Activated CD8-positive, alpha-beta memory T cell treated with anti-CD3 and anti-CD28 coated beads for 24 hours (primary cell): ENCODE results near the gene SFMBT1.

Experiments
- DNase-seq: peaks from one replicate; pipeline ENCODE4 v3.0.0-alpha.2; 2020

Gene SFMBT1

DNA sequence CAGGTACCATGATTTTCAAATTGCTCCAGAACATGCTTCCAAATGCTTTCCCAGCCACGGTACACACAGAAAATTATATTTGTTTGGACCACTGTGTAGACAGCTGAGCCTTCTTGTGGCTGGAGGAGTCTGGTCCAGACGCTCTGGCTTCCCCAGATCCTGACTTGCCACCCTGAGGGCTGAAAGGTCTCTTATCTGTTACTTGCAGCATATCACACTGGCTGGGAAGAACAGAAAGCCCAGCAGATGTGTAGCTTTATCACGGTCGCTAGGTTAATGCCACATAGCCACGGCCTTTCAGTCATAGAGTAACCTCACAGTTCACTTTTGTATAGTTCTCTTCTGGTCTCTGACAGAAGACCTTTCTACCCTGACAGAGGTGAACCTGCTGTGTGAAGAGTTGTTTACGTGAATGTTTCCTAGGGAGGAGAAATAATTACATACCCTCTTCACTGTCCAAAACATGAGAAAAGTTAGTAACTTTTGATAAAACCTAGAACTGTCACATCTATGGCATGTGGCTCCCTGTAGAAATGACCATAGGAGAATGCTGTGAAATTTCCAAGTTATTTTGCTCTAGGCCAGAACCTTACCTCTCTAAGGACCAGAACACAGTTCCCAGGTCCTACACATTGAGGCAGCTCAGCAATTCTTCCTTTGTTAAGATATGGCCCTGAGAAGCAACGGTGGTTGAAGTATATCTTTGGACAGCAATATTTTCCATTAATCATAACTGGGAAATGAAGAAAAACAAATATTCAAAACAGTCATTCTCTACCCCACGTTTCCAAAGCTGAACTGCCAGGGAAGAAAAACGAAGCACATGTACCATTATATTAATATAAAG, 132.8 kb downstream of the SFMBT1 start:
- no peak for DNase-seq

DNA sequence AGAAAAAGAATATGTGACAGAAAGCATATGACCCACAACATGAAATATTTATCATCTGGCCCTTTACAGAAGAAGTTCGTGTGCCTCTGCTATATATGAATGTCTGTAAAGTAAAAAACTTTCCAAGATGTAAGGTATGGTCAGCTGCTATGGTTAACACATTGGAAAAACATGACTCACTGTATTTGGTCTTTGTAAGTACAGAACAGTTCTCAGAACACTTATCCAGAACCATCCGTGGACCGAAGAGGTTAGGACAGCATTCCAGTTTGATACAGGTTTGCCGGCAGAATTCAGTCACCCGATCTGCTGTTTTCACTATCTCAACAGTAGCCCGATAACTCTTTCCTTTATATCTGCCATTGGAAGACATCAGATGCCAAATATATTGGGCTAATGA, 135.1 kb downstream of the SFMBT1 start:
- no peak for DNase-seq

DNA sequence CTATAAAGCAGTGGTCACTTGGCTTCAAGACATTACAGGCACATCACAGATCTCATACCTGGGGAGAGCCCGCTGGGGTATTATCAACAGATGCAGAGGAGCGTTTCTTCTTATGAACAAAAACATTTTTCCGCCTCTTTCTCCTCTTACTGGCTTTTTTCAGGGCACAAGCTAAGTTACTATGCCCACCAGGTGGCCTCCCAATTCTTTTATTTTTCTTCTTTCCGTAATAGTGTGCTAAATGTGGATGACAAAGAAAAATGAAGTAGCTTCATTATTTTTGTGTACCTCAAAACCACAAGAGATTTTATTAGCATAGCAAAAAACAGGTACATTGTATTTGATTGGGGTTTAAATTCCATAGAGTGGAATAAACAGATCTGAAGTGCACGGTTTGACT, 138.4 kb downstream of the SFMBT1 start:
- DNase-seq, result no peak

DNA sequence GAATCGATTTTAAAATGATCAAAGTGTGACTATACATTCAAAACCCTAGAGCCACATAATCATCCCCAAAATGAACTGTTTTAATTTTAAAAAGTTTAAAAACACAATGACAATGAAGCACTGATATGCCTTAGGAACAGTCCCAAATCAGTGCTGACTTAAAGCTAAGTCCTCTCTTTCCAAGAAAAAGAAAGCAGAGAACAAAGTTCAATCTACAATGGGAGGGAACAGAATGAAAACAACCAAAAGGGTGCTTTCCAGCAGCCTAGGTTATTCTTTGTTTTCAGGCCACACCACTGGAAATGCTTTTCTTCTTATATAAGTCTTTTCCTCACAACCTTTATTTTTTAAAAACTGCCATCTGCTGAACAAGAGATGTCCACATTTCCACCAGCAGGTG, 141.3 kb downstream of the SFMBT1 start:
- no peak for DNase-seq

DNA sequence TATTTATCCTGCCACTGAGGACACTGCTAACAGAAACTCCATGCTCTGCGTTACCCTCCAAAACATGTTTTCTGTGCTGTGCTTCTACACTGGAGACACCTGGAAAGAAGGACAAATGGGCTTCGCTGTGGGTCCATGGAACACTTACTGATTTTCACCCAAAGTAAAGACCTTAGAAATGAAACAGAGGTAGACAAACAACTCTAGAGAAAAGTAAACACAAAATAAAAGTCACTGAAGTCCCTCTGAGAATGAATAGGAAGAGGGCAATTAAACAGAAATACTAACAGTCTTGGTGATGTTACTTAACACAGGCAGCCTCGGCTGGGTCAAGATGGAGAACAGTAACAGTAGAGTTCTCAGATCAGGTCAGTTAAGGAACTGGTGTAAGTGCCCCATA, 141.9 kb downstream of the SFMBT1 start:
- no peak for DNase-seq

DNA sequence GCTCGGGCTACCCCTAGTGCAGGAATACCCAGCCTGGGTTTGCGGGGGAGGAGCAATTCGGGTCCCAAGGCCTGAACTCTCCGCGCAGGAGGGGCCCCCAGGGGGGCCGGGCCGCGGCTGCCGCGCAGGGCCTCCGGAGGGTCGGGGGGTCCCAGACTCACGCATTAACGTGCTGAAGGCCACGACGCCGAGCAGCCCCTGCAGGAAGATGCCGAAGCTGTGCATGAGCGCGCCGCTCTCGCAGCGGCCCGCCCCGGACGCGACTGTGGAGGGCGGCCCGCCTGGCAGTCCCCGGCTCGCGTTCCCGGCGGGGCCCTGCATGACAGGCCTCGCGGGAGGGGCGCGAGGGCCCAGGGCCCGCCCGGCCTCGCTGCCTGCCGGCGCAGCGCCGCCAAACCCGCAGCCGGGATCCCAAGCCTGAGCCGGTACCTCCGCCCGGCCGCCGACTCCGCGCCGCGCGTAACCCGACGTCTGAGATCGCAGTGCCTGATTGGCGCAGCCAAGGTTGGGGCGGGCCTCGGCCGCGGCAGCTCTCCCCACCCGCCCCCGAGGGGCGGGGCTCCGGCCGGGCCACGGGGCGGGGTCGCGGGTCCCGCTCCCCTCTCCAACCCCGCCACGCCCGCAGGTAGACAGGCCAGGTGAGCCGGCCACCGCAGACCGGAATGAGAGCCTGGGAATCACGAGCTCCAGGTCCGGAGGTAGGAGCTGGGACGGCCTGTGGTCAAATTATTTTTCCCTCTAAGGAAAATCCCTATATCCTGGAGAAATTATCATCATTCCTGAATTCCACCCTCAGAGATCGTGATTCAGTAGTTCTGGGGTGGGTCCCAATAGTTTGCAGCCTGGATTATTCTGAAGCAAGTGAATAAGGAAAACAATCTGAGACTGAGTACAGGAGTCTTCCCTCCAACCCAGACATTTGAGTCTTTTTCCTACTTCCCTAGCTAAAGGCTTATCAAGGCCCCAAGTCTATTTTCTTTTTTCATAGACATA, 148.4 kb downstream of the SFMBT1 start, which contains the start of gene STIMATE:
STIMATE (minus strand) TSS at position 419 of the 993 bp plus-strand sequence; CDS start at position 321, 98 bp downstream.
- DNase-seq, result peak; percentile 92

DNA sequence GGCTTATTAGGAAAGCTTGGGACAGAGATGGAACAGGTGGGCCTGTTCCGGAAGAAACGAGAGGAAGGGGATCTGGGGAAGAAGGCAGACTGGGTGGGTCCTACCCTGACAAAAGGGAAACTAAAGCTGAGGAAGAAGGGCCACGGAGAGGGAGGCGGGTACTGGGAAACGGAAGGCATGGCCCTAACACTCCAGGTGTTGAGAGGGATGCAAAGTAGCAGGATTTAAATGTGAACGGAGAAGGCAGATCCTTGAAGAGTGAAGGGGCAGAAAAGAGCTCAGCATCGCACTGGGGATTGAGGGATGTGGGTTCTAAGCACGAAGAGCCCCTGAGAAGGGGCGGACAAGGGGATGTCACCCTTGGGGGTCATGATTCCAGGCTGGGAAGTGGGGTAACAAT, 149.3 kb downstream of the SFMBT1 start:
- DNase-seq, result no peak

DNA sequence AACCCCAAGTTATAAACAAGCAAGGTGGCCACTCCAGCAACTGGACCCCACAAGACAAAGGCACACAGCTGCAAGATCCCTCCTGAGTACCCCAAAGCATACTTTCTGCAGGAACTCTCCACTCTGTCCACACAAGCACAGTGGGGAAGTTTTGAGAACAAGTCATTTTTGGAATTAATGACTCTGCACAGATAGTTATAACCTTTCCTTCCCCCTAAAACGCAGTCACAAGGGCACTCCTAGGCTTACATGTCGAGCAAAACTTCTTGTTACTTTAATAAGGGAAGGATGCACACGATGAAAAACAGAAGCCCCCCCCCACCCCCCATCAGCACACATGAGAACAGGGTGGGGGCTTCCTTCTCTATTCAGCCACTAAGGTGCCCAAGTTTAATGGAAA, 149.7 kb downstream of the SFMBT1 start:
- no peak for DNase-seq

DNA sequence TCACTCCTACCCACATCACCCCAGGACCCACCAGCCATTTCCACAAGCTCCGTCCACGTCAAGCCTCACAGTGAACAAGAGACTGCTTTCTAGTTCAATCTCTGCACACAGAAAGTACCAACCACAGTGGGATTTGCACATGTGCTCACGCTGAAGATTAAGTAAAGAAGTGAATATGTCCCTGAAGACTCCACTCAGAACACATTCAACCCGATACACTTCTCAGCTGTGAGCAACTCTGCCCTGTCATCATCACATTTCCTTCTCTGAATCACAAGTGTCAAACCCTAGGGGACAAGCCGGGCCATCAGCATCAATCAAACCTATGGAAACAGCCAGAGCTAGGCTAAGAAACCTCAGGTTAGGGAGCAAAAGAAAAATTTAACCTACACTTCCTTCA, 150.5 kb downstream of the SFMBT1 start:
- no peak for DNase-seq

DNA sequence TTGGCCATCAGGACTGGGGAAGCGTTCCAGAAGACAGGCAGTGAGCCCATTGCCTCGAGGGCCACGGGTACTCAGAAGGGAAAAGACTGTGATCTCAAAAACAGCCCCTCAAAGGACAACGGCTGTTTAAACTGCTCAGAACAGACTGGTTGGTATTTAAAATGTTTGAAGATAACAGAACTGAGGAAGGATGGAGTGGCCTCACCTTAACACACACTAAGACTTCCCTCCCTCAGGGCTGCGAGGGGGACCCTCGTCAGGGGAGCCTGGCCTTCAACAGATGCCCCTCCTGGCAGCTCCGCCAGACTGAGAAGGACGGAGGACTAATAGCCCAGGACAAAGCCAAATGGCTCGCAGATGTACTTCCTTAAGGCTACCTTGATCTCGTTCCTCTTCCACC, 151.1 kb downstream of the SFMBT1 start:
- DNase-seq, result no peak

DNA sequence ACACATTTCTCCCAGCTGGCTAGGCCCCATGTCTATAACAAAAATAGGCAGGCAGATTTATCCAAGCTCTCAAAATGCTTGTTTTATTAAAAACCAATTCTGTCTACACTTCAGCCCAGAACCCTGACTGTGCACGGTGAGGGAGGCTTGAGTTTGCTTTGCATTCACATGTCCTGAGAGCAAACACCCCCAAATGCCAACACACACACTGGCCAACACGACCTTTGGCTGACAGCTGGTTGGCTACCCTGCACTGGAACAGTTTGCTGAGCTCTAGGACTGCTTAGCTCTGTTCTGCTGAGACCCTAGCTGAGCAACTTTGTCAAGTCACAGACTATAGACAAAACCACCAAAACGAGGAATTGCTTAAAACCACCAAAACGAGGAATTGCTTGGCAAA, 152.2 kb downstream of the SFMBT1 start:
- no peak for DNase-seq

DNA sequence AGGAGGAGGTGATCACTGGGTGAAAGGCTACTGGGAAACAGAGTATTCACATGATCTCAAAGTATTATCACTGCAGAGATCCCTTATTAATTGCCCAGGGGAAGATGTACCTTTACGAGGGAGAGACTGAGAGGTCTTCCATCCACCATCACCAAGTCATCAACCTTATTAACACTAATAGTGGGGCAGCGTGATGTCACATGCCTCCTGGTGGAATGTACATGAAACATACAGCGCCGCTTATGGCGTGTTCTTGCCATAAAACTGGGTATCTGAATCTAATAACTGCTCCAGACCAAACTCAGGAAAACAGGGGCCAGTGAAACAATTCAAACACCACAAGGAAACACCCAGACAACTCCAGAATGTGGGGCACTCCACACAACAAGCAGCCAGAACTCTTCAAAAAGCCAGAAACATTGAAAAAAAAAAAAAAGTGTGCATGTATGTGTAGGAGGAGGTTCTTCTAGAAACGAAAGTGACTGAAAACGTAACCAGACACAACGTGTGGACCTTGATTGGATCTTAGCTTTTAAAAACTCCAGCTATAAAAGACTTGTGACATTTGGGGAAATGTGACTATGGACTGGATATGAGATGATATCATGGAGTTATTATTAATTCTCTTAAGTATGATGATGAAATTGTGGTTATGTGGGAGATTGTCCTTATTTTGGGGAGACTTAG, 153.1 kb downstream of the SFMBT1 start:
- DNase-seq, result no peak

DNA sequence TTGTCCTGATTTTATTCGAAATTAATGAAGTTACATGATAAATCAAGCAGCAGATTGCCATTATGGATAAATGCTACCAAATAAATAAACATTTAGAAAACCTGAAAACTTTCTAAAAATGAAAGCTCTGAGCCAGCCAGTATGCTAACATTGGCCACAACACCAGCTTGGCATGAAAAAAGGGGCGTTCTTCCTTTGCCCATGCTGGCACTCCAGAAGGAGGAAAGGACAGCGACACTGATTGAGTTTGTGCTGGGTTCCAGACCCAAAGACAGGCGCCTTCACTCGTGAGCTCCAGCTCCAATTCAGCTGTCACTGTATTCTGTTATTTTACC, 153.6 kb downstream of the SFMBT1 start:
- no peak for DNase-seq

DNA sequence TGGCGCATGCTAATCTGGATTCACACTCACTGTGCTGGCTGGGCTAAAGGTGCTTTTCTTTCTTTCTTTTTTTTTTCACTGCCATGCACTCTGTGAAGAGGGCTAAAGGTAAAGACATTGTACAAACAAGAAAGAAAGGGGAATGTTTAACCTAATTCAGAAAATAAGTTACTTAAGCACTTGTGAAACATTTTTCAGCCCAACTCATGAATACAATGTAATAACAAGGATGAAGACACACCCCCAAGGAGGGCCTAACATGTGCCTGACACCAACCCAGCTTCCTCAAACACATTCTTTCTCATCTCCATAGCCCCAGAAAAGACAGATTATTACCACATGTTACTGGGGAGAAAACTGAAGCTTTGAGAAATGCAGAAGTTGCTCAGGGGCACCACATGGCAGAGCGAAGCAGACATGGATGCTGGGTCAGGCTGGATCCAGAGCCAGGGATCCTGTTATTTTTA, 154.2 kb downstream of the SFMBT1 start:
- no peak for DNase-seq

DNA sequence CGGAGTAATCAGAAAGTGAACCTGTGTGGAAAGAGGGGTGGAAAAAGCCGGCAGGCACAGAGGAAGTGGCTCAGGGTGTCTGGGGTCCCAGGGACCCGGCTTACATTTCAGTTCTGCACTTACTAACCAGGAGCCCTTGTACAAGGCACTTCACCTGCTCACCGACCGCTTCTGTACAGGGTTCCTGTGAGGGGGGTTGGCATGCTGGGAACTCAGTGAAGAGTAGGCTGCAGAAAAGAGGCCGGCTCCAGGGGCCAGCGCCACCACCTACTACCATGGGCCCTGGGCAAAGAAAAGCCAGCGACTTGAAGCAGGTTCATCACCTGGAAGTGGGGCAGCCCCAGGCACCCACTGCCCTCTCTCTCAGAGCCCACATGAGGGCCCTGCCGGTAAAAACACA, 154.7 kb downstream of the SFMBT1 start:
- DNase-seq, result peak; percentile 69

DNA sequence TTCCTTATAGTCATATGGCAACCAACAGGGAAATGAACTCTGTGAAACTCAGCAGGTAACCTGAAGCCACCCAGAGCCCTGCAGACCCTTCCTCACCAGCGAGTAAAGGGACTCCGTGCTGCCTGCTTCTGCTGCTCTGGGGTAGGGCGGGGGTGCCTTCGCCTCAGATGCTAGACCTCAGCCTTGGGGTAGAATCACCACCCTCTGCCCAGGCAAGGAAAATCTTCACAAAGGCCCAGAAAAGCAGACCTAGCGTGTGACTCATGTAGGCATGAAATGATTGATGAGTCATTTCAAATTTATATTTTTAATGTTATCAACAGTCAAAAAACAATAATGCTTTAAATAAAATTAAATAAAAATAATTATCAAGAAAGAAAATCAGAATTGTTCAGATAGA, 155.1 kb downstream of the SFMBT1 start:
- peak; percentile 71 for DNase-seq

DNA sequence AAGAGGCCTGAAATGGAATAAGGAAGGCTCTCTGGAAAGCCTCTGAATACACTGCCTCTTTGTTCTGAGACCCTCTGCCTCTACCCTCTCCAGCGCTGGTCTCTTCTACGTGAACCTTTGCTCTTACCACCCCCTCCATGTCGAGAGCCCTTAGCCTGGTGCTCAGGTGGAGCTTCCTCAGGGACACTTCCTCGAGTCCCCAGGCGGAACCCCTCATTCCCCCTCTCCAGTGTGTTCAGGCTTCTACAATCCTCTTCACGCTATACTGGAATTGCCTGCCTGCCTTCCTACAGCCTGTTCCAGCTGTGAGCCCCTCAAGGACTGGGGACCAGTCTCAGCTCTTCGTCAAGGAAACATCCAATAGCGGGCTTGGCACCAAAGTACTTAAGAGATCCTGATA, 156.0 kb downstream of the SFMBT1 start:
- no peak for DNase-seq

DNA sequence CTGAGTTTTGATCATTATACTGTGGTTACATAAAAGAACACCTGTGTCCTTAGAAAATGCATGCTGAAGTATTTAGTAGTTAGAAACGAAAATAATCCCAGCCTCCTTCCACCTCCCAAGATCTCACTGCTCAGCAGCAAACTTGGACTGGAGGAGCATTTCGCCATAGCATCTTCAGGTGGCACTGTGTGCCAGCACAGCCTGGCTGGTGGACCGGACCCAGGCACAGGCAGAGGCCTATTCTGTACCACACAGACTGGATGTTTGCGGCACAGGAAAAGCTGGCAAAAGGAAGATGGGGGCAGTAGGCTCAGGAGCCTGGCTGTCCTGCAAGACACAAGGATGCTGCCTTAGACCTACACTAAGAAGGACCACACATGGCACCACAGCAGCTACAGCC, 158.7 kb downstream of the SFMBT1 start:
- no peak for DNase-seq

DNA sequence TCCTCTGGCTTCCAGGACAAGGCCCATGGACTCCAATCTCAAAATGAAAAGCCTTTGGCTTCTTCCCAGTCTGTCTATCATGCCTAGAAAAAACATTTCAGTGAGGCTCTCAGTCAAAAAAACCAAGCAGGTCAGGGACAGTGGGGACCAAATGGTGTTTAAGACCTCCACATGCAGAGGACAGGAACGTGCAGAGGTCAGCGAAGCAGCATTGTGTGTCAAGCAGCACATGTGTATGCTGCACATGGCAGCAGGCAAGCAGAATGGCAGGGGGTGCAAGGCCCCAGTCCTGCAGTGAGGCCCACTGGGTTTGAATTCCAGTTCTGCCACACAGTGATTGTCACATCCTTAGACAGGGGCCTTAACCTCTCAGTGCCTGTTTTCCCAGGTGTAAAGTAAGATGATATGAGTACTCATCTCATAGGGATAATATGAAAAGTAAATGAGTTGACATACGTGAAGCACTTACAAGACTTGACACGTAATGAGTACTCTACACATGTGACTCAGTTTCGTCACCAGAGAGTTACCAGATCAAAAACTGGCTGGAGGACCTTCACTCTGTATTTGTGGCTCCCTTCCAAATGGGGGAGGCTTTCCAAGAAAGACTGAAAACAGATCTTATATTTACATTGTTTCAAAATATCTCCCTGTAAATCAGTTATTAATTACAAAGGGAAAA, 159.7 kb downstream of the SFMBT1 start:
- no peak for DNase-seq

DNA sequence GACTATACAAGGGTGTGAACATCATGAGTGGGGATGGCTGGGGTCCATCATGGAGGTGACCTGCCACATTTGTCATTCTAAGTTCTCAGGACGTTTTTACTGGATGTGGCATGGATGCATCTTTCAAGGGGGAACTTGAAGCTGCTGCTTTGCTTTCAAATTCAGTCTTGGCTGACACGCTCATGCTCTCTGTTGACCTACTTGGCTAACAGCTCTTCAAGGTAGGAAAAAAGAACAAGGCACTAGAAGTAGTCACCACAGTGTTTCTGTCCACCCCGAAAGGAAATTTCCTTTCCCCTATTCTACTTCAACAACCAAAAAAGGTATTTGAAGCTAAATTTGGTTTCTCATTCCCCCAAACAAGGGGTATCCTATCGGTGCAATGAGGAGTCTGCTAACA, 163.5 kb downstream of the SFMBT1 start:
- no peak for DNase-seq

DNA sequence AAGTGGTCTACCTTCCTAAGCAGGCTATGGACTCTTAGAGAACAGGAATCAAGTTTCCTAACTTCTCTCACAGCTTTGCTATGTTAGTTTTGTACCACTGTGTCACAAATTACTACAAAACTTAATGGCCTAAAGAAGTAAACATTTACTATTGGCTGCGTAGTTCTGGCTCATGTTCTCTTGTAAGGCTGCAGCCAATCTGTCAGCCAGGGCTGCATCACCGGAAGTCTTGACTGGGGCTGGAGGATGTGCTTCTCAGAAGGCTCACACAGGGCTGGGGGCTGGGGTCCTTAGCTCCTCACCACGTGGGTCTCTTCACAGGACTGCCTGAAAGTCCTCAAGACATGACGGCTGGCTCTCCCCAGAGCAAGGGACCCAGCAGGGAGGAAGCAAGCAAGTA, 164.0 kb downstream of the SFMBT1 start:
- peak; percentile 50 for DNase-seq

DNA sequence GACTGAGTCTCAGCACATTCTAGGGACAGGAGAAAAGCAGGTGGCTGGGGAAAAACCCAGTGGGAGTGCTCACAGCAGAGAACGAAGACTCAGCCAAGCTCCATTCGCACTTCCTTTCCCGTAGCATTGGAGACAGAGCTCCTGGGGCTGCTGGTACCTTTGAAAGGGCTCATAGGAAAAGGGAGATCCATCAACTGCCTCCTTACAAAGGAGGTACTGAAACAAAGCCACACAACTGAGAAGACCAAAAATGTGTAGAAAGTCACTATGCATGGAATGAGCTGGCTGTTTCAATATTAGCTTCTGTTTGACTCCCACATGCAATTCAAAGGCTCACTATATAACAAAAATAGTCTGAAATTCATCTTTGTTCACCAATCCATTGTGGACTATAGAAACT, 165.4 kb downstream of the SFMBT1 start:
- DNase-seq, result peak; percentile 42

DNA sequence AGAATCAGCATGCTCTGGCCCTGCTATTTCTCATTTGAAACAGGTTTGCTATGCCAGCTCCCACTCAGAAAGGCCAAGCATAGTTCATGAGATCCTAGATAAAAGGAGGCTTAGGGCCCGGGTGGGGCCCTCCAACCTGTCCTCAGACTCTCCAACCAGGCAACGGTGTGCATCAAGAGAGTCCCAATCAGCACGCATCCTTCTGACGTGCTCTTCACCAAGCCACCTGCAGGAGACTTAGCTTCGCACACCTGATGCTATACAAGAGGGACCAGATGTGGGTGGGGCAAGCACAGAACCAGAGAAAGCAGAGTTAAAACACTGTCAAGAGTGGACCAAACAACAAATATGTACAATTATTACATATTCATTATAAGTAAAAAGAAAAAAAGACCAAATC, 165.8 kb downstream of the SFMBT1 start:
- DNase-seq, result peak; percentile 9
